Measurements from ENCODE around the gene ALDH4A1. TPM values are rescaled to one million over a fixed set of nuclear protein-coding genes. Genes with fewer than 3 reads are reported as not detected.
A peak's percentile ranks its signal among the peaks of the same experiment; 100 is the strongest.

Gene ALDH4A1, protein sequence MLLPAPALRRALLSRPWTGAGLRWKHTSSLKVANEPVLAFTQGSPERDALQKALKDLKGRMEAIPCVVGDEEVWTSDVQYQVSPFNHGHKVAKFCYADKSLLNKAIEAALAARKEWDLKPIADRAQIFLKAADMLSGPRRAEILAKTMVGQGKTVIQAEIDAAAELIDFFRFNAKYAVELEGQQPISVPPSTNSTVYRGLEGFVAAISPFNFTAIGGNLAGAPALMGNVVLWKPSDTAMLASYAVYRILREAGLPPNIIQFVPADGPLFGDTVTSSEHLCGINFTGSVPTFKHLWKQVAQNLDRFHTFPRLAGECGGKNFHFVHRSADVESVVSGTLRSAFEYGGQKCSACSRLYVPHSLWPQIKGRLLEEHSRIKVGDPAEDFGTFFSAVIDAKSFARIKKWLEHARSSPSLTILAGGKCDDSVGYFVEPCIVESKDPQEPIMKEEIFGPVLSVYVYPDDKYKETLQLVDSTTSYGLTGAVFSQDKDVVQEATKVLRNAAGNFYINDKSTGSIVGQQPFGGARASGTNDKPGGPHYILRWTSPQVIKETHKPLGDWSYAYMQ
- total RNA-seq (2014; rRNA removed; shearing (Covaris generic)), result 2.5 and 3.3 TPM in 2 replicates

DNA sequence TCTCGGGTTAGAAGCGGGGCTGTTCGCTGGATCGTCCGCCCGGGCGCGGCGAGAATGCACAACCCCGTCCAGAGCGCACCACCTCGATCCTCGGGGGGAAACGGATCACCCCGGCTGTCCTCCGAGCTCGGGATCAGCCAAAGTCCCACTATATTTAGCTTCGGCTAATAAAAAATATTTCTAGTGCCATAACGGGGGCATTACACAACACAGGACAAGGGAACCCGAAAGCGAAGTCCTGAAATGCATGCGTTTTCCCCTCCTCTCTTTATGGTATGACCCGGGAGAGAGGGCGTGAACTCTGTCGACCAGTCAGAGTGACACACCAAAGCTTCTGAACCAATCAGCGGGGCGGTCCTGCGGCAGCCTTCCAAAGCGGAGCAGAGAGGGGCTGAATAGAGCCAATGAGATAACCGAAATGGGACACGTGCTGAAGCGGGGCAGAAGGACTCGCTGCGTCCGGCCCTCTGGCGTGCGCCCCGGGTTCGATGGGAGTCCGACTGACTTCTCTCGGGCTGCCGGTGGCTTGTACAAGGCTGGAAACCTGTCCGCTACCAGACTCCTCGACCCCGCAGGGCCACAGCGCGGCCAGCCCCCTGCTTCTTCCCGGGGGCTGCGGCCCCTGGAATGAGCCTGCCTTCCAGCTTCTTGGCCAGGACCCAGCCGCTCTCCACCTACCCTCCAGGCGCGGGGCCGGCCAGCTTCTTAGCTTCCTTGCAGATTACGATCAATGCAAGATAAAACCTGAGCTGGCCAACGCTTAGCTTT is at the start of gene ALDH4A1:
Gene ALDH4A1, minus strand, starts transcription at position 33 of the 768 bp plus-strand sequence. Its CDS starts 32 bp downstream, at position 1.
- peak; percentile 98 for DNase-seq (ENCODE audit: low spot score)

- no peak for DNase-seq (ENCODE audit: low spot score)
Observed at GRCh38 chr1:18951818-18952391, 49.5 kb upstream of the ALDH4A1 start.

DNA sequence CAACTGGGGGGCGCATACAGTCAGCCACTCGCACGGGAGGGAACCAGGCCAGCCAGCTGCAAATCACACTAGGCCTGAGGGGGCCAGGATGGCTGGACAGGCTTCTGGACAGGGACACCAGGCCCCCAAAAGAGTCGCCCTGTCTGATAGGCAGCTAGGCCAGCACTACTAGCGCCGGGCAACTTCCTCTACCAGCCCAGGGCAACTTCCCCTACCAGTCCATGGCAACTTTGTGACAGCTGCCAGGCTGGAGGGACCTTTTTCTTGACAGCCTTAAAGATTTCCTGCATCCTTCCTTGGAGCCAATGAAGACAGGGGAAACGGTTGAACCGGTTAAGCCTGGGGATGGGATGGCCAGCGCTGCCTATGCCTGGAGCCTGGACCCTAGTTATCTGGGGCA is 49.1 kb upstream of the ALDH4A1 start:
- no peak for DNase-seq (ENCODE audit: low spot score)

- no peak for DNase-seq (ENCODE audit: low spot score)
Observed at GRCh38 chr1:18950401-18951026, 48.2 kb upstream of the ALDH4A1 start.

GRCh38 chr1:18949686-18950400 is 47.5 kb upstream of the ALDH4A1 start:
- DNase-seq (ENCODE audit: low spot score), result no peak

DNA sequence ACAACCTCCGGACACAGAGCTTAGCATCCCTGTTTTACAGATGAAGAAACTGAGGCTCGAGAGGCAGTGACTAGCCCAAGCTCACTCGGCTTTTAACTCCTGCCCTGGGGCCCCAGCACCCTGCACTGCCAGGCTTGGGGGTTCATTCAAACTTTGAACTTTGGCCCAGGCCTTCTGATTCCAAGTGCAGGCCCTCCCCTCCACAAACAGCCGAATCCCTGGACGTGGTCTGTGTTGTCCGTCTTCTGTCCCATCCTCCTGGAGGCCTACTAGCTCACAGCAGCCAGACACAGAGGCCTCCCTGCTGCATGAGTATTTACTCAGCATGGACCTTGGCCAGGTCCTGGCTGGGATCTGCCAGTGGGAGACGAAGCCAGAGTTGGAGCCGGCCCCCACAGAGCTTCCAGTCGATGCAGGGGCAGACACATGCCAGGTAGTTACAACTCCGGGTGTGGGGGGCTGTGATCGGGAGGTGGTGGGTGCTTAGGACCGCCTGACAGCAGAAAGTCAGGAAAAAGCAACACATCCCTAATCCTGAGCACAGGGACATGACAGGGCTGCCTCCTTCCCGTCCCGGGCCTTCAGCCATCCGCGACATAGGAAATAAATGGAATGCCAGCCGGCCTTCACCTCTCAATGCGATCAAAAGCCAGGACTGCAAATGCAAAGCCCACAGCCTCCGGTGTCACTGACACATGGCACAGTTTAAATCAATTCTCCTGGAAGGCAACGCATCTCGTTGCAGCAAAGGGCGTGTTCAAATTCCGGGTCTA is 46.7 kb upstream of the ALDH4A1 start:
- DNase-seq (ENCODE audit: low spot score), result no peak

DNA sequence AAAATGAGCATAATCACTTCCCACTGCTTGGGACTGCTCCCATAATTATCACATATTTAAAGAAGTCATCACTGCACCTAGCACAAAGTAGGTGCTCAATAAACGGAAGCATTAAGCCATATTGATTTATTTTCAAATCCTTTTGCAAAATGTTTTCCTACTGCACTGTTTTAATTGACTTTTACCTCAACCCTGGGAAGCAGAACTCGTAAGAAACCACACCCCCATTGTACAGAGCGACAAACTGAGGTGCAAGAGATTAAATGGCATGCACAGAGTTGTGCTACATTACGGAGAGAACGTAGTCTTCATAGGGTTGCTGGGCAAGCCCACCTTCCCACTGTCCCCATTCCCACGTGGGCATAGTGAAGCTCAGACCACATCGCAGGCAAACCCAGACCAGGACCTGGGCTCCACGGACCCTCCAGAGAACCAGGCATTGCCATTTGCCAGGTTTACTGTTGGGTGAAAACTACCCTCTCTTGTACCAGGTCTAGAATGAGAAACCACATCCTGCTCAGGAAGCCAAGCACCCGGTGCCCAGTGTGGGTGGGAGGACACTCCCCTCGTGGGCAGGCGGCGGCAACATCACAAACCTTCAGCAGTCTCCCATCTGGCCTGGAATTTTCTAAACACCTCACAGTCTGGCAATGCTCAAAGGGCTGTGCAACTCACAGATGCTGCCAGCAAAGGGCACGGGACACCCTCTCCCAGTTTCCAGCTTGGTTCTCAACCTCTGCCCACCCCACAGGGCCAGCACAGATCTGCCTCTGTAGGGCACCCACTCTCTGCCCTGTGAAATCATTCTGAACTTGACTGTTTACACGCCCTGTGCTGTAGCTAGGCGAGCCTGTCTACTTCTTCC is 45.9 kb upstream of the ALDH4A1 start:
- peak; percentile 92 for DNase-seq (ENCODE audit: low spot score)

GRCh38 chr1:18947570-18947969 is 45.2 kb upstream of the ALDH4A1 start:
- DNase-seq (ENCODE audit: low spot score), result no peak

- DNase-seq (ENCODE audit: low spot score), result no peak
Observed at GRCh38 chr1:18946550-18947381, 44.4 kb upstream of the ALDH4A1 start.

DNA sequence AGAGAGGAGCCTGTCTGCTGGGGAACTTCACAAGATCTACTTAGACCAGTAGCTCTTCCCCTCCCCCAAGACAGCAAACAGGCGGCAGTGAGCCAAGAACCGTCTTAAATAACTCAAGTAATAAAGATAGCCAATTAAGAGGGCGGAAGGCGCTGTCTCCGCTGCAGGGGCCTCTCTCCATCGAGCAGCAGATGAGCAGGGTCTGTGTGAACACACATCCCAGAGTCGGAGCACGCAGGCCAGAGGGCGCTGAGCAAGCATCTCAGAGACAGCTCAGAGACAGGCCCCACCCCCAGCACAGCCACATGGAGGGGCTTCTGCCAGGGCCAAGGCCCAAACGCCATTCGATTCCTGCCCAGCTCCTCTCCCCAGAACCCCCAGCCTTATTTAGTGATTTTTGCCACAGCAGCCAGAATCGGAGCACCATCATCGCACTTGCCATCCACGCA is 43.1 kb upstream of the ALDH4A1 start:
- no peak for DNase-seq (ENCODE audit: low spot score)

GRCh38 chr1:18944810-18945209 is 42.5 kb upstream of the ALDH4A1 start:
- no peak for DNase-seq (ENCODE audit: low spot score)

DNA sequence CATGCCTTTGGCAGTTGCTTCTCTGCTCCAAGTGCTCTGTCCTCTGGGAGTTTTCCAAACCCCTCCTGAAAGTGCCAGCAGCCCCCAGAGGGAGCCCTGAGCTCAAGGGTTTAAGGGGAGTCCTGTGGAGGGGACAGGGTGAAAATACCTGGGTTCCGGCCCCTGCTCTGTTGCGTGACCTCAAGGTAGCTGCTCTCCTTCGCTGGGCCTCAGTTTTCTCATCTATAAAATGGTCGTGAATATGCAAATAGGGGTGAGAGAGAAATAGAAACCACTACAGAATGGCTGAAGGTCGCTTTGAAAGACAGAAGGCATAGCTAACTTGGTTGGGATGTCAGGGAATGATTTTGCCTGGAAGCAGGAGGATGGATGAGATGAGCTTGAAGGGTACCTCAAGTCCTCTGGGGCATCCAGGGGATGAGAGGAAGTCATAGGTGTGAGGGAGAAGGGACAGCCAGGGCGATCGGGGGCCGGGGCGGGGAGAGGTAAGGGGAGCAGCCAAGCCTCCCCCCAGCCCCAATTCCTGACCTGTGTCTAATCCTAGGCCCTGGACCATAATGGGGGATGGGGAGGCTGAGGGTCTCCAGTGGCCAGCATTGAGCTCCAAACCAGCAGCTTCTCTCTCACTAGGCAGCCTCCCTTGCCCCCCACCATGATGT is 41.7 kb upstream of the ALDH4A1 start:
- DNase-seq (ENCODE audit: low spot score), result no peak

GRCh38 chr1:18943162-18943561 is 40.8 kb upstream of the ALDH4A1 start:
- no peak for DNase-seq (ENCODE audit: low spot score)

GRCh38 chr1:18942340-18942739 is 40.0 kb upstream of the ALDH4A1 start:
- DNase-seq (ENCODE audit: low spot score), result no peak

DNA sequence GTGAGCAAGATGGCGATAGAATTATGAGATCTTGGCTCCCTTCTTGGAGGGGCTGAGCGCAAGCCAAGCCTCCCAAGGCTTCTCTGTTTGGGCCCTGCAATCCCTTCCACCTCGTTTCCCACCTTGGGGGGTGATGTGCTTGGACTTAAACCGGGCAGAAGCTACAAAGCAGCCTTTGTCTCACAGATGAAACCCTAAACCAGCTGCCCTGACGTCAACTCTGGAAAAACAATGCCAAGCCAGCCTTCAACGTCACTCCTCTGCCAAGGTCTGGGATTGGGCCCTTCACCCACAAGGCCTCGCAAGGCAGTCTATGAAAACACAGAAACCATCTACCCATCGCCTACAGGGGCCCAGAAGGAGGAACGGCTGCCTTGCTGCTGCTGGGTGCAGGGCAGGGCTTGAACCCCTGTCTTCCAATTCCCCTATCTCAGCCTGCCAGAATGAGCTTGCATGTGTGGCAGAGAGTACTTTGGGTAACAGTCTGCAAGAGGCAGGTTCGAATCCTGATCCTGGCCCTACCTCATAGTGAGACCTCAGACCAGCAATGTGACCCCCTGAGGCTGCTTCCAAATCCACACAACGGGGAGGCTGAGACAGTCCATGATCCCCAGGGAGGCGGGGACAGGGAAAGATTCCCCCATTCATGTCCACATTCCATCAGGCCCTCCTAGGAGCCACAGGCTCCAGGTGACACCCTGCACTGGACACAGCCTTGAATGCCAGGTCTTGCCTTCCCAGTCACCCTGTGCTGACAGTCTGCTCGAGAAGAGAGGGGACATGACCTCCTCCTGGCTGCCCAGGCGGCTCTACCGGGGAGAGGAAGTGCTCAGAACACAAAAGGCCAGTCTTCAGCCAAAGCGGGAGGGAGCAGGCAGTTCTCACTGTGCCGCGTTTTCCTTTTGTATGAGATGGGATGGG is 39.1 kb upstream of the ALDH4A1 start:
- DNase-seq (ENCODE audit: low spot score), result peak; percentile 92

DNA sequence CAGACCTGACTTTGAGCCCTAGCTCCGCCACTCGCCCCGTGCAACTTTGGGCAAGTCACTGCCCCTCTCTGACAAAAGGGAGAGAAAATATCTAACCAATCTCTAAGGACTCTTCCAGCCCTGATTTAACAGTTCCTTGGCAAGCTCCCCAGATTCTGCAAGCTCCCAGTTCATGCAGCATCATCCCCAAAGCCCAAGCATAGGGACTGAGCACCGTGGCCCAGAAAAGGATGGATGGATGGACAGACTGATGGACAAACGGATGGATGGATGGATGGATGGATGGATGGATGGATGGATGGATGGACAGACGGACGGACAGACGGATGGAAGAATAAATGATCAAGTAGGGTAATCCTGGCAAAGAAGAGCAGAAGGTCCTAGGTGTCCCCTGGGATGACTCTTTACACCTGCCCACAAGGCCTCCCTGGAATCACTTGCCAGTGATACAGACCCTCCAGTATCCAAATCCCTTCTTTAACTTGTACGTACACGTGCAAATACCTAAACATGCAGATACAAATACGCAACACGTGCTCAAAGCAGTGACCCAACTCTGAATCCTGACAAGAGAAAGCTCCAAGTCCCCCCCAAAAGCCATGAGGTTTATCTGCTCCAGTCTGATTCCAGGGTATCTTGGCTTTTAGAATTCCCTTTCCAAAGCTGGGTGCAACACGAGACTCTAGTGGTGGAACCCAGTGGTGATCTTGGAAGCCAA is 38.1 kb upstream of the ALDH4A1 start:
- DNase-seq (ENCODE audit: low spot score), result no peak

All from H4 (cell line).